GM18519 (cell line): Measurements from ENCODE around the gene IQCN.

Experiments
- ATAC-seq: cut with Tn5 transposase; IDR thresholded peaks from one replicate; pipeline ENCODE4 v1.9.1; 2021; ENCODE audit warnings: mild to moderate bottlenecking, moderate library complexity; ENCODE audit not compliant: unreplicated experiment, low FRiP score

IQCN gene

DNA sequence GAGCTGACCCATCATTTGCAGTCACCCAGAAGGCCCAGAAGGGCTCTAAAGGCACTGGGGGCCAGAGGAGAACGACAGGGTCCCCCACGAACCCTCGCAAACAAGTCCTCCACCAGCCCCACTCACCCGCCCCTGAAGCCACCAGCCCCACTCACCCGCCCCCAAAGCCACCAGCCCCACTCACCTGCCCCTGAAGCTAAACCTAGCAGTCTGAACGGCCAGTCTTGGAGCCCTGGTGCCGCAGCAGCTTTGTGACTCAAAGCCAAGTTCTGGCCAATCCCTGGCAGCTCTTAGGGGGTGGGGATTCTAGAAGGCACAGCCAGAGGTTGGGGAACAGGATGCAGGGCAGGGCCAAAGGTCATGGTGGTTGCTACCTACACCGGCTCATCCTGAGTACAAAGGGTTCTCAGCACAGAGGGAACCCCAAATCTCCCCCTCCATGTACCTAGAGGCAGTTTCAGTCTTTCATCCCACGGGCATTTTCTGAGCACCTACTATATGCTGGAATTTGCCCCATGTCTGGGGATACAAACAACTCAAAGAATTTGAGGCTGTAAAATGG lies at the start of gene IQCN:
IQCN (minus strand) TSS at position 234 of the 562 bp plus-strand sequence. CDS start 4,974 bp downstream, outside the sequence.
- ATAC-seq, result no peak

GRCh38 chr19:18322759-18323460 lies 48.7 kb upstream of the IQCN start, which contains the start of gene LSM4:
TSS of gene LSM4 (minus strand) at chr19:18323076. CDS start at chr19:18323020, 56 bp downstream.
- ATAC-seq, result peak; percentile 85

GRCh38 chr19:18322318-18322758 lies 48.1 kb upstream of the IQCN start:
- ATAC-seq, result no peak

- no peak for ATAC-seq
These were observed 47.5 kb upstream of the IQCN start for GRCh38 chr19:18321734-18322102.

- ATAC-seq, result no peak
These were observed 46.8 kb upstream of the IQCN start for GRCh38 chr19:18320865-18321733.

- no peak for ATAC-seq
These were observed 45.4 kb upstream of the IQCN start for GRCh38 chr19:18319591-18320135.

DNA sequence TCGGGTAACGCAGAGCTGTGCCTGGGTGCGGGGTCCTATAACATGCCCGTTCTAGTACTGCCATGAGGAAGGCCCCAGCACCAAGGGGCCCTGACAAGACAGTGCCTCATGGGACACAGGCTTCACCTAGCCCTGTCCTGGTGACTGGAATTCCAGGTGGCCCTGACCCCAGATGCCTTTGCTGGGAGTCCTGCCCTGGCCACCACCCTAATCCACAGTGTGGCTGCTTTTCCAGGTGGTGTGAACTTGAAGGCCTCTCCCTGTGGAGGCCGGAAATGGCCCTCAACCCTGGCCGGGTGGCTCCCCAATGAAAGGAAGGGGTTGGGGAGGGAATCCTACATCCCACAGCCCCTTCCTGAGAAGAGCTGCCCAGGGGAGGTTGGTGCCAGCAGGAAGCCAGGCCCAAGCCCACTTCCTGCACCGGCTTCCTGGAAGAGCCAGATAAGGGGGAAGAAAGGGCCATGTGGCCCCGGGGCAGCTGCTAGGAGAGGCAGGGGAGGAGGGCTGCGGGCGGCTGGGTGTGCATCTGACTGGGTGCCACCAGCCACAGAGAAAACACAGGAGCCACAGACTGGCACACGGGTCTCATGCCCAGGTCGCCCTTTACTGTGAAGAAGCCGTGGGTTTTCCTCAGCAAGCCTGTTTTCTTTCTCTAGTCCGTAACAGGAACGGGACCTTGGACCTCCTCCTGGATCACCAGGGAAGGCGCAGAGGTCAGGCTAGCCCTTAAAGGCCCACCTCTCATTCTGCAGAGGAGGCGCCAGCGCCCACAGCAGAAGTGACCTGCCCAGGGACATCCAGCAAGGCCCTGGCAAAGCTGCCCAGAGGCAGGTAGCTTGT lies 43.9 kb upstream of the IQCN start:
- ATAC-seq, result no peak

- no peak for ATAC-seq
These were observed 39.1 kb upstream of the IQCN start for GRCh38 chr19:18313398-18313797.

GRCh38 chr19:18312092-18312534 lies 37.9 kb upstream of the IQCN start:
- no peak for ATAC-seq

DNA sequence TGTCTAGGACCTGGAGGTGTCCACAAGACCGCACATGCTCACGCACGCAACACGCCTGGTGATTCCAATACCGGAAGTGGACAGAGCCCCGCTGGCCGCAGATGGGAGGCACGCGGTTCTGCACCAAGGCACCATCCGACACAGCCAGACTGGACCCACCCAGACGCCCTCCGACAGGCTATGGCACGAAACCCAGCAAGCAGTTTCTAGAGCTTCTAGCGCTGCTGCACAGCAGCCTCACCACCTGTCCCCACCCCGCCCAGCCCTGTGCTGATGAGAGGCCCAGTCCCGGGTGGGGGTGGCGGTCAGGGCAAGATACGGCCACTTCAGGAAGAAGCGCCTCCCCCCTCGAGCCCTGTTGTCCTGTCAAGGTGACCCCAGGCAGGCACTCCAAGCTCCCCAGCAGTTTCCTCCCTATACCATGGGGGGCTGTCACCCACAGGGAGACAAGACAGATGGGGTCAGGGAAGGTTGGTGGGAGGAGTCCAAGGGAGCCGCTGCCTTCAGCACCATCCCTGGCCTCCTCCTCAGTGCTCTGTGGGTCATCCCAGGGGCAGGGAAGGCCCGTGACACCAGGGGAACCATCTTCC lies 37.3 kb upstream of the IQCN start:
- no peak for ATAC-seq

GRCh38 chr19:18310966-18311365 lies 36.7 kb upstream of the IQCN start:
- ATAC-seq, result no peak

DNA sequence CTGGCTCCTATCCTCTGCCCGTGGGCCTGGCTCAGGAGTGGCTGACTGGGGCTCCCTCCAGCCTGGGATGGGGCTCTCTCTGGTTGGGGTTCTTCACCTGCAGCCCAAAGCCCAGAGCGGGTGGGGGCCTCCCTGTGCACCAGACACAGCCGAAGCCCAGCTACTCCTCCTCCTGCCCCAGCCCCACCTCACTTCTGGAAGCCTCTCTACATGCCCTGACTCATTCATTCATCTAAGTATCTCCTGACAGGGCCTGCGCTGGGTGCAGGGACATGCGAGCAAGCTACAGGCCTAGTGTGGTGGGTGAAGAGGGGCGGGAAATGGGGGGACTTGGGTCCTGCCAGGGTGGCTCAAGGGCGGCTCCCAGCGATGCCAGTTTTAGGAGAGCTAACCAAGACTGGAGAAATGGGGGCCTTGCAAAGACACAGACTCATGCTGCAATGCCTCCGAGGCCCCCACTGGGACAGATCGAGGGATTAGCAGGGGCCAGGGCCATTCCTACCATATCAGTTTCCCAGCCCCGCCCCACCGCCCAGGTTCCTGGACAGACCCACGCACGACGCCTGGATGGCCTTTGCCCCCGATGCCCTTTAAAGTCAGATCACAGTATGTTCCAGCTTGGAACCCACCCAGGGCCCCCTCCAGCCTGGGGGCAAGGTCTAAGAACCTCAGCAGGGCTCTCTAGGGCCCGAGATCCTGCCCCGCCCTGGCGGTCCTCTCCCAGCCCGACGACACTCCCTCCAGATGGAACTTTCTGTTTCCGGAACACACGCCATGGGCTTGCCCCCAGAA lies 36.1 kb upstream of the IQCN start:
- no peak for ATAC-seq

GRCh38 chr19:18309525-18310064 lies 35.3 kb upstream of the IQCN start:
- ATAC-seq, result no peak

DNA sequence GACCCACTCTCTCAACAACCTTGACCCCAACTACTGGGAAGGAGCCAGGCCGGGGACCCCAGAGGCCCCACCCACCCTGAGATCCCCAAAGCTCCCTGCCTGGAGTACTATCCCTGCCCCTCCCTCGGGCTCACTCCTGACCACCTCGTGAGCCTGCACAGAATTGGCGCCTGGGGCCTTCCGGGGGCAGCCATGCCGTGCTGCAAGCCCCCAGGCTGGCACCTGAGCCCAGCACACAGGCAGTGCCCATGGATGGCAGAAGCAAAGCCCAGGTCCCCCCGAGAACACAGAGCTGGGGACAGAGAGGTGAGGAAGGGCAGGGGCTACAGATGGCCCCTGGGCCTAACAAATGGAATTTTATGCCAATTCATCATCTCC lies 34.7 kb upstream of the IQCN start:
- ATAC-seq, result no peak

DNA sequence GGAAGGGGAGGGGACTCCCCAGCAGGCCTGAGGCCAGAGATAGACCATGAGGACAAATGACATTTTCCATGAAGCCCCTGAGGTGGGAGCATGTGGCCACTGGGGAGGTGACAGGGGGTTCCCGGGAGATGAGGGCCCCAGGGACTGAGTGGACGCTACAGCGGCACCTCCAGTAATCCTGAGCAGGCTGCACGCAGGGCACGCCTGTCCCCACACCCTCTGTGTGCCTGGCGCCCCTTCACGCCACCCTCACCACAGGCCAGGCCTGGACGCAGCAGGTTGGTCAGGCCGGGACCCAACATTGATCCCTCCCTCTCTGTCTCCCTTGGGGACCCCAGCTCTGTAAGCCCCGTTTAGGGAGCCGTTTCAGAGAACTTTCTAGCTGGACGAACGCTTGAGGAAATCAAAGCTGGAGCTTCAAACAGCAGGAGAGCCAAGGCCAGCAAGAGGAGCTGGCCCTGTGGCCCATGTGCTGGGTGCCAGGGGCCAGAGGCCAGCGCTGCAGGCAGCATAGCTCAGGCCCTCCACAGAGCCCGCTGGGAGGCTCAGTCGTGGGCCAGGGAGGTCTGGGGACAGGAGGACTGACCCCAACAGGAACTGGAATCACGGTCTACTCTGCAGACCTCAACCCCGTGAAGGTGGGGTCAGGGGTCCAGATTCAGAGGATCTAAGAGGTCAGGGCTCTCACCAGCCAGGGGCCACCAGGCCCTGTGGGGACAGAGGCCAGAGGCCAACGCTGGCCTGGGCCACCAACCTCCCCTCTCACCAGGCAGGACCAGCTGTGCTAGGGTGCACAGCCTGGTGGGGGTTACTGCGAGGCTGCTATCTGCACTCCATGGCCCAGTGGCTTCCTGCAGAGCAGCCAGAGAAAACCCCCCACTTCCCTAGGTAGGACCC lies 34.0 kb upstream of the IQCN start:
- no peak for ATAC-seq

- no peak for ATAC-seq
These were observed 33.0 kb upstream of the IQCN start for GRCh38 chr19:18307271-18307681.

GRCh38 chr19:18306888-18307260 lies 32.6 kb upstream of the IQCN start:
- ATAC-seq, result no peak
